OCI-LY1 (cell line): Measurements from ENCODE around the gene FN1.

Experiments used
- EZH2 ChIP-seq: fragments of 200-600 bp; sonication (generic), shearing (Covaris generic); IDR thresholded peaks from 2 replicates; pipeline ENCODE4 v1.8.0; 2017; ENCODE audit warnings: borderline replicate concordance, mixed run types, mild to moderate bottlenecking, antibody characterized with exemption, low read length, moderate library complexity, mixed read lengths
- TF ChIP-seq, protein P1 (sequence below): fragments of 200-600 bp; sonication (generic), shearing (Covaris generic); IDR thresholded peaks from 2 replicates; pipeline ENCODE4 v1.5.1; 2017; ENCODE audit warnings: mild to moderate bottlenecking, antibody characterized with exemption, low read length, moderate library complexity, mixed read lengths

DNA sequence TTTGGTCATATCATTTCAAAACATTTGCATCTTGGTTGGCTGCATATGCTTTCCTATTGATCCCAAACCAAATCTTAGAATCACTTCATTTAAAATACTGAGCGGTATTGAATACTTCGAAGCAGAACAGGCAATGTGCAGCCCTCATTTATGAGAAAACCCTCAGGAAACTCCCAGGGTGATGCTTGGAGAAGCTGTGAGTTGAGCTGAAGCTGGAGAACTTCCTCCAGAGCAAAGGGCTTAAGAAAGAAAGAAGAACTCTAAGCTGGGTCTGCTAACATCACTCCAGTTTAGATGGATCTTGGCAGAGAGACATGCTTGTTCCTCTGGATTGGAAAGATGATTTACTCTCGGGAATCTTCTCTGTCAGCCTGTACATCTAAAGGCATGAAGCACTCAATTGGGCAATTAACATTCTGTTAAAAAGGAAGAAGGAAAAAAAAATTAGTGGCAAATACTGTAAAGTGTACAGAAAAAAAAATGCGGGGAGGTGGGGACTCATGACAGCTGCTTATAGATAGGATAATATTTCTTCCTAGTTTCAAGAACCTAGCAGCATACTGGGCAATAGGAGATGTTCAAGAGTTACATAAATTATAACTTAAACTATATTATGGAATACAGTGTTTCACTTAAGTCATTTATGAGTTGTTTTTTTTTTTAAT is 74.5 kb downstream of the FN1 start:
- TF ChIP-seq, protein P1, sequence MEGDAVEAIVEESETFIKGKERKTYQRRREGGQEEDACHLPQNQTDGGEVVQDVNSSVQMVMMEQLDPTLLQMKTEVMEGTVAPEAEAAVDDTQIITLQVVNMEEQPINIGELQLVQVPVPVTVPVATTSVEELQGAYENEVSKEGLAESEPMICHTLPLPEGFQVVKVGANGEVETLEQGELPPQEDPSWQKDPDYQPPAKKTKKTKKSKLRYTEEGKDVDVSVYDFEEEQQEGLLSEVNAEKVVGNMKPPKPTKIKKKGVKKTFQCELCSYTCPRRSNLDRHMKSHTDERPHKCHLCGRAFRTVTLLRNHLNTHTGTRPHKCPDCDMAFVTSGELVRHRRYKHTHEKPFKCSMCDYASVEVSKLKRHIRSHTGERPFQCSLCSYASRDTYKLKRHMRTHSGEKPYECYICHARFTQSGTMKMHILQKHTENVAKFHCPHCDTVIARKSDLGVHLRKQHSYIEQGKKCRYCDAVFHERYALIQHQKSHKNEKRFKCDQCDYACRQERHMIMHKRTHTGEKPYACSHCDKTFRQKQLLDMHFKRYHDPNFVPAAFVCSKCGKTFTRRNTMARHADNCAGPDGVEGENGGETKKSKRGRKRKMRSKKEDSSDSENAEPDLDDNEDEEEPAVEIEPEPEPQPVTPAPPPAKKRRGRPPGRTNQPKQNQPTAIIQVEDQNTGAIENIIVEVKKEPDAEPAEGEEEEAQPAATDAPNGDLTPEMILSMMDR, result no peak
- TF ChIP-seq EZH2, result no peak
